GM12892 (cell line): ENCODE measurements around the gene ZNF586.
"Not testable (repeated sequence)": the region's sequence is repeated elsewhere in the genome, so short reads cannot be mapped to it uniquely, and the experiment has no call there.

Experiments
- DNase-seq: peaks from one replicate; pipeline ENCODE4 v3.0.0; 2011; ENCODE audit not compliant: insufficient read length
- FAIRE-seq: peaks from 2 replicates; lab custom pipeline; 2011; peaks lifted over from hg19 to GRCh38; lab: Jason Lieb, UNC
- POLR2A ChIP-seq: IDR thresholded peaks from 2 replicates; pipeline ENCODE4 v1.6.1; 2011; ENCODE audit warnings: low read depth, low read length, control low read depth
- POLR2AphosphoS5 ChIP-seq: IDR thresholded peaks from 2 replicates; pipeline ENCODE4 v1.6.1; 2011; ENCODE audit warnings: low read depth, low read length, control low read depth
- TAF1 ChIP-seq: IDR thresholded peaks from 2 replicates; pipeline ENCODE4 v1.6.1; 2011; ENCODE audit warnings: low read depth, mild to moderate bottlenecking, control low read depth, low read length, borderline replicate concordance

ZNF586 gene

GRCh38 chr19:57802269-57802668 is 32.8 kb downstream of the ZNF586 start:
- no peak for DNase-seq
- TF ChIP-seq POLR2AphosphoS5 (no peak), POLR2A (no peak), TAF1 (no peak)
- FAIRE-seq = no peak

DNA sequence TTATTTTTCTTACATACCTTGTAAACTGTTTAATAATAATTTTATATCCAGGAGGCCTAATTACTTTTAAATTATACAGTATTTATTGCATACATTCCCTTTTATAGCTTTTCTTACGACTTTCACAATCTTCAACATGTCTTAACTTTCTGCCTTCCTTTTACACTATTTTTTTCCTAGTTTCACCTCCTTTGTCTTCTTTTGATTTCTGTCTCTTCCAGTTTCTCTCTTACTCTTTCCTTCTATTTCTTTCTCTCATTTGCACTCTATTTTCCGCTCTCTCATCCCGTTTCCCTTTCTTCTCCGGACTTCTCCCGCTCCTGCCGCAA is 33.8 kb downstream of the ZNF586 start:
- TF ChIP-seq POLR2AphosphoS5 = no peak
- no peak for TF ChIP-seq POLR2A
- no peak for TF ChIP-seq TAF1
- FAIRE-seq = no peak
- DNase-seq = no peak

GRCh38 chr19:57803594-57804325 is 34.3 kb downstream of the ZNF586 start:
- TF ChIP-seq TAF1 (no peak), POLR2AphosphoS5 (no peak), POLR2A (no peak)
- DNase-seq = no peak
- FAIRE-seq = no peak

DNA sequence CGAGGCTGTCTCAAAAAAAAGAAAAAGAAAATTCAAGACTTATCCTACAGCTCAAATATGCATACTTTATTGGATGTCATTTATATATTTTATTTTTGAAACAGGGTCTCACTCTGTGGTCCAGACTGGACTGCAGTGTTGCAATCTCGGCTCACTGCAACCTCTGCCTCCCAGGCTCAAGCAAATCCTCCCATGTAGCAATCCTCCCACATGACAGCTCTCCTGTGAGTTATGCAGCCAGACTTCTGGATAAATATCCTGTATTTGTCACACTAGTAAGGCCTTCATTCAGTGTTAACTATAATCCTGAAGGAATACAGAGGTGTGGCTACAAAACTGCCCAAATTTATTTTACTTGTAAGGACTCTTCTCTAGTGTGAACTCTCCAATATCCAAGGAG is 38.1 kb downstream of the ZNF586 start:
- FAIRE-seq (no peak), DNase-seq (no peak)
- TF ChIP-seq TAF1 (no peak), POLR2AphosphoS5 (no peak), POLR2A (no peak)

GRCh38 chr19:57810410-57811295 is 41.2 kb downstream of the ZNF586 start:
- not testable (repeated sequence) for DNase-seq, FAIRE-seq

DNA sequence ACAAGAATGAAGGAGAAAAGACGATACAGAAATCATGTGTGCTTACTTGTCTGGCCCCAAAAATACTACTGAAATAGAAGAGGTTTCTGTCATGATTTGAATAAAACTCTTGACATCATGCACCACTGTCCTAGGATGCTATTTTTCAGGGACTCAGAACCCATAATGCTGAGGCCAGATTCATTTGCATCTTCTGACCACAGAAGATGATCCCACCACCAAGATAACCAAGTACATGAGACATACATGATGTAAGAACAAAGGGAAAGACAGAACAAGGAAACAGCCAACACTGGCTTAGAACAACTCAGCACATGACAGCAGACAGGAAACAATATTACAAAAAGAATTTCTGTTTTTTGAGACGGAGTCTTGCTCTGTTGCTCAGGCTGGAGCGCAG is 42.8 kb downstream of the ZNF586 start:
- DNase-seq (no peak), FAIRE-seq (no peak)
- TF ChIP-seq POLR2A = no peak
- no peak for TF ChIP-seq POLR2AphosphoS5
- no peak for TF ChIP-seq TAF1

- FAIRE-seq, DNase-seq: not testable (repeated sequence)
Measured at GRCh38 chr19:57812975-57813820, 43.7 kb downstream of the ZNF586 start.

DNA sequence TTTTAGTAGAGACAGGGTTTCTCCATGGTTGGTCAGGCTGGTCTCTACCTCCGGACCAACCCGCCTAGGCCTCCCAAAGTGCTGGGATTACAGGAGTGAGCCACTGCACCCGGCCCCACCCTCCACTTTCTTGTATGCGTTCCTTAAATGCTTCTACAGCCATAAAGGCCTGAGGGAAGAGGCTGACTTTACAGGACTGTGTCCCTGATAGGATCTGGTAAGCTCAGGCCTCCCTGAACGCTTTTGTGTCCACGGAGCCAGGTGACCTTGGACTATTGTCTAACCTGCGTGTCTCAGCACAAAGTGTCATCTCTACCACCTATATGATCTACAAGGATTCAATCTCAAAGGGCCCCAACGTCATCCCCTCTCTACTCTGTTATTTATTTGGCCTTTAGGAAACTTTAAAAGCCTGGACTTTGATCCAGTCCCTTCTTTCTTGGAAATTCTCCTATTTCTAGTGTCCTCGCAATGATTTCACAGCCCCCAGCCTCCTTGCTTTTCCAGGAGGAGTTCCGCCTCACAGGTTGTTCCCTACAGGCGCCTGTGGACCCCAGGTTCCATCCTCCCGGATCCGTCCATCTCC is 44.5 kb downstream of the ZNF586 start:
- no peak for FAIRE-seq
- no peak for TF ChIP-seq POLR2AphosphoS5
- TF ChIP-seq POLR2A = no peak
- TF ChIP-seq TAF1 = no peak
- DNase-seq = no peak

DNA sequence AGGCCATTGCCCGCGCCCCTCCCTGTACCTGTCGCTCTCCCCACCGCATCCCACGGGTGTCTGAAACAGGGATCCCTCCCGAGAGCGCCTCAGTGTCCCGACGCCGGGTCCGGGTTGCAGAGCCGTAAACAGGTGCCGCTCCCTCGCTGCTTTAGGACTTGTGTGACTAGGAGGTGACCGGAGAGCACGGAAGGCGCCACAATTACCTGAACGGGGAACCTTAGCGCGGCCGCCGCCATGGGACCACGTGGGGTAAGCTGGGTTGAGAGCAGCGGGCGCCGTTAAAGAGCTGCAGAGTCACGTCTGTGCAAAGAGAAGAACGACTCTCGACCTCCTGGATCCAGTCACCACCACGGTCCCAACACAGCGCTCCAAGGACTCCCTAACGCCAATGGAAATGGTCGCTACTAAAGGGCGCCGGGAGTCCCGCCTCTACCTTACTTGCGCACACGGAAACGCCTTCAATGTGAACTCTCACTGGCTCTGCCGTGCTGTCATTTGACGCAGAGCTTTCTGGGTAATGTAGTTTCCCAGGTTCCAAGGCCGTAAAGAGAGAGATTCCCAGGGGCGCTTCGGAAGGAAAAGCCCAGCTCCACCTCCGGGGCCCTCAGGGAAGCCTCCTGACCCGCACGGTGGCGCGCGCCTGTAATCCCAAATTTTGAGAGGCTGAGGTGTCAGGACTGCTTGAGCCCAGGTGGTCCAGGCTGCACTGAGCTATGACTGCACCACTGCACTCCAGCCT is 45.2 kb downstream of the ZNF586 start, which contains the start of gene ZNF552:
Gene ZNF552 (minus strand): TSS at position 409 of the 742 bp plus-strand sequence. CDS start 170 bp downstream, at position 239.
- FAIRE-seq (peak; percentile 85), DNase-seq (peak; percentile 67)
- TF ChIP-seq POLR2A = peak; percentile 88
- peak; percentile 88 for TF ChIP-seq POLR2AphosphoS5
- TF ChIP-seq TAF1 = peak; percentile 63; the same call in 1 of the 2 replicates

DNA sequence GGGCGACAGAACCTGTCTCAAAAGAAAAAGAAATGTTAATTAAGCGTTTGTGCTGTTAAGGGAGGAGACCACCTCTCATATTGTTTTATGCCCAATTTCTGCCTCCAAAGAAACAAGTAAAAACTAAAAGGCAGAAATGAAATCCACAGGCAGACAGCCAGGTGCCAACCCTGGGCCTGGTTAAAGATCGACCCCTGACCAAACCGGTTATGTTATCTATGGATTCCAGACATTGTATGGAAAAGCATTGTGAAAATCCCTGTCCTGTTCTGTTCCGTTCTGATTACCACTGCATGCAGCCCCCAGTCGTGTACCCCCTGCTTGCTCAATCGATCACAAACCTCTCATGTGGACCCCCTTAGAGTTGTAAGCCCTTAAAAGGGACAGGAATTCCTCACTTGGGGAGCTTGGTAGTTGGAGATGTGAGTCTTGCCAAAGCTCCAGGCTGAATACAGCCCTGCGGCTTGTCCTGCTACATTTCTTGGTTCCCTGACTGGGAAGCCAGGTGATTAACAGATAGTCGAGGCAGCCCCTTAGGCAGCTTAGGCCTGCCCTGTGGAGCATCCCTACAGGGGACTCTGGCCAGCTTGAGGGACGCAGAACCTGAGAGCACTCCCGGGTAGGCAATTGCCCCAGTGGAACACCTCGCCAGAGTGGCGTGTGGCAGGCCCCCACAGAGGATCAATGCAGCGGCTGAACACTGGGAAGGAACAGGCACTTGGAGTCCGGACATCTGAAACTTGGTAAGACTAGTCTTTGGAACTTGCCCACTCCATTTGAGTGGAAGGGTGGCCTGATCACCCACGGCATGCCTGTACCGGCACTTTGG is 46.0 kb downstream of the ZNF586 start:
- TF ChIP-seq TAF1 = no peak
- TF ChIP-seq POLR2AphosphoS5 = no peak
- TF ChIP-seq POLR2A = no peak
- DNase-seq = no peak
- FAIRE-seq = no peak
